GM19324 (cell line): ENCODE measurements around the gene NCLN.
A peak's percentile ranks its signal among the peaks of the same experiment; 100 is the strongest.
"Not testable (repeated sequence)": the region's sequence is repeated elsewhere in the genome, so short reads cannot be mapped to it uniquely, and the experiment has no call there.

Experiments used
- ATAC-seq: cut with Tn5 transposase; IDR thresholded peaks from one replicate; pipeline ENCODE4 v1.9.1; 2021; ENCODE audit warnings: mild to moderate bottlenecking, moderate library complexity; ENCODE audit not compliant: unreplicated experiment, low FRiP score

The NCLN gene

DNA sequence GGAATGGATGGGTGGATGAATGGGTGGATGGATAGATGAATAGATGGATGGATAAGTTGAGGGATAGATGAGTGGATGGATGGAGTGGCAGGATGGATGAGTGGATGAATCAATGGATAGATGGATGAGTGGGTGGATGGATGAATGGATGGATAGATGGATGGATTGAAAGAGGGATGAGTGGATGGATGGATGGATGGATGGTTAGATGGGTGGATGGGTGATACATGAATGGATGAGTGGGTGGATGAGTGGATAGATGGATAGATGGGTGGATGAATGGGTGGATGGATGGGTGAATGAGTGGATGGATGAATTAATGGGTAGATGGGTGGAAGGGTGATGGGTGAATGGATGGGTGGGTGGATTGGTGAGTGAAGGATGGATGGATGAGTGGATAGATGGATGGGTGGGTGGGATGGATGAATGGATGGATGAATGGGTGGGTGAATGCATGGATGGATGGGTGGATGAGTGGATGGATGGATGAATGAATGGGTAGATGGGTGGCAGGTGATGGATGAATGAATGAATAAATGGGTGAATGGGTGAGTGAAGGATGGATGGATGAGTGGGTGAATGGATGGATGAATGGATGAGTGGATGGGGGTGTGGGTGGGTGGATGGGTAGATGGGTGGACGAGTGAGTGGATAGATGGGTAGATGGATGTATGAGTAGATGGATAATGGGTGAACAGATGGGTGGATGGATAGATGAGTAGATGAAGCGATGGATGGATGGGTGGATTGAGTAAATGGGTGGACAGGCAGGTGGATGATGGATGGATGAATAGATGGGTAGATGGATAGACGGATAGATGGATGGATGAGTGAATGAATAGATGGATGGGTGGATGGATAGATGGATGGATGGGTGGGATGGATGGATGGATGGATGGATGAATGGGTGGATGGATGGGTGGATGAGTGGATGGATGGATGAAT, 32.2 kb upstream of the NCLN start:
- ATAC-seq, result no peak

DNA sequence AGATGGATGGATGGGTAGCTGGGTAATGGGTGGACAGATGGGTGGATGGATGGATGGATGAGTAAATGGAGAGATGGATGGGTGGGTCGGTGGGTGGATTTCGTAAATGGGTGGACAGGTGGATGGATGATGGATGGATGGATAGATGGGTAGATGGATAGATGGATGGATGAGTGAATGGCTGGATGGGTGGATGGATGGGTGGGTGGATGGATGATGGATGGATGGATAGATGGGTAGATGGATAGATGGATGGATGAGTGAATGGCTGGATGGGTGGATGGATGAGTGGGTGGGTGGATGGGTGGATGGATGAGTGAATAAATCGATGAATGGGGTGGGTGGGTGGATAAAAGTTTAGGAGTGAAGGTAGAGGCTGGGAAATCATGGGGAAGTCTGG, 31.3 kb upstream of the NCLN start:
- not testable (repeated sequence) for ATAC-seq

DNA sequence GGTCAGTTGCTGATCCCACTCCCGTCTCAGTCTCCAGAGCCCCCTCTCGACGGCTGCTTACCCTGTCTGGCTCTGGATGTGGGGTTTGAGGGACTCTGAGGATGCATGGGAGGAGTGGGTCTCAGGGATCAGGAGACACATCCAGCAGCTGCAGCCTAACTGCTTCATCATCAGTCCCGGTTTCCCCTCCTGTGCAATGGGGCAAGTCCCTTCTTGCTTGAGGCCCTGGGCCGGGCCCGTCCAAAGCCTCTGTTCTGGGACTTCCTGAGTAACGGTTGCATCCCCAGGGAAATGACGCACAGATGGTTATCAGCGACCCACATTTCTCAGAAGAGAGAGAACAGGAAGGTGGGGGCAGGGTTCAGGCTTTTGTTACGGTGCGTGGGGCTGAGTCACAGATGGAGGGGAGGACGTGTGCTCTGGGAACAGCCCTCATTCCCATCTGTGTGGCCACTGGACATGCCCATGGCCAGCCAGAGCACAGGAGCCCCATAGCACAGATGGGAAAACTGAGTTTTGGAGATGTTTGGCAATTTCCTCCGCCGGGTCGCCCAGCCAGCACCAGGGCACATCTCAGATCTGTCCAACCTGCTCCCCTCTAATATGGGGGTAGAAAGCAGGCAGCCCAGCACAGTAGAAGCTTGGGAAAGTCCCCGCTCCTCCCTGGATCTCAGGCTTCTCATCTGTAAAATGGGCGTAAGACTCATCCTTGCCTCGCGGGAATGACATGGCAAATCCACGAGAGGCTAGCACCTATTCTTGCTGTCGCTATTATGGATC, 30.6 kb upstream of the NCLN start:
- ATAC-seq, result no peak

DNA sequence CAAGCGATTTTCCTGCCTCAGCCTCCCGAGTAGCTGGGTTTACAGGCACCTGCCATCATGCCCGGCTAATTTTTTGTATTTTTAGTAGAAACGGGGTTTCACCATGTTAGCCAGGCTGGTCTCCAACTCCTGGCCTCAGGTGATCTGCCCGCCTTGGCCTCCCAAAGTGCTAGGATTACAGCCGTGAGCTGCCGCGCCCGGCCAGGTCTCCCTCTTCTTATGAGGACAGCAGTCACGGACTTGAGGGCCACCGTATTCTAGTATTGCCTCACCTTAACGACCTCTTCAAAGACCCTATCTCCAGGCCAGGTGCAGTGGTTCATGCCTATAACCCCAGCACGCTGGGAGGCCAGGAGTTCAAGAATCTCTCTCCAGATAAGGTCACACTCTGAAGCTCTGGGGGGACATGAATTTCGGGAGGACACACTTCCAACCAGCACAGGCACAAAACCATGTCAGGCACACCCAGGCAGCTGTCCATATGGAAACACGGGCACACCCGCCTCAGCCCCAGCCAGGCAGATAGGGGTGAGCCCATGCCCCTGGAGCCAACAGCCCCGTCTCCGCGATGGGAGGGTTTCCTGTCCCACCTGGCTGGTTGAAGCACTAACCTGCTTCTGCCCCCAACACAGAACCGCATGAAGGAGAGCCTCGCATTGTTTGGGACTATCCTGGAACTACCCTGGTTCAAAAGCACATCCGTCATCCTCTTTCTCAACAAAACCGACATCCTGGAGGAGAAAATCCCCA, 28.5 kb upstream of the NCLN start:
- ATAC-seq, result no peak

DNA sequence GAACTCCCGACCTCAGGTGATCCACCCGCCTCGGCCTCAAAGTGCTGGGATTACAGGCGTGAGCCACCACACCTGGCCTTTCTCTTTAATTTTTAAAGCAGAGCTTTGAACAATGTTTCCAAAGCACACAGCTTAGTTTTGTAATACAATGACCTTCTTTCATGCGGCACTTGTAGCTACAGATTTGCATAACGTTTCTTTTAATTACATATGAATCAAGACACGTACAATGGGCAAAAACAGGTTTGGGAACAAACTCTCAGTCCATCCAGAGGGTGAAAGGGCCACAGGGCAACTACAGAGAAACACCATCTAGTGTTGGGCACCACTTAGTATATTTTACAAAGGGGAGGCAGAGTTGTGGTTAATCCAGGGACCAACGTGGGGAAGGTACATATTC, 26.2 kb upstream of the NCLN start:
- no peak for ATAC-seq

DNA sequence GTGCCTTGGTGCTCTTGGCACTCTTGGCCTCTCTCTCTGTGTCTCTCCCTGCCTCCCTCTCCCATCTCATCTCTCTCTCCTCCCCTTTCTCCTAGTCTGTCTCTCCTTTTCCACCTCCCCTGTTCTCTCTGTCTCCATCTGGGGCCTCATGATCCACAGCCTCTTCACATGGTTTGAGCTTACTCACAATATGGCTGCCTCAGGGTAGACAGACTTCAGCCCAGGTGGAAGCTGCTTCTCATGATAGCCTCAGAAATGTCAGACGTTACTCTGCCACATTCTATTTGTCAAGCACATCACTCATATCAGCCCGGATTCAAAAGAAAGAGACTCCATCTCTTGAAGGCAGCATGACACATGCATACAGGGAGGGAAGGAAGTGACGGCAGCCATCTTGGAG, 25.5 kb upstream of the NCLN start:
- ATAC-seq, result no peak

DNA sequence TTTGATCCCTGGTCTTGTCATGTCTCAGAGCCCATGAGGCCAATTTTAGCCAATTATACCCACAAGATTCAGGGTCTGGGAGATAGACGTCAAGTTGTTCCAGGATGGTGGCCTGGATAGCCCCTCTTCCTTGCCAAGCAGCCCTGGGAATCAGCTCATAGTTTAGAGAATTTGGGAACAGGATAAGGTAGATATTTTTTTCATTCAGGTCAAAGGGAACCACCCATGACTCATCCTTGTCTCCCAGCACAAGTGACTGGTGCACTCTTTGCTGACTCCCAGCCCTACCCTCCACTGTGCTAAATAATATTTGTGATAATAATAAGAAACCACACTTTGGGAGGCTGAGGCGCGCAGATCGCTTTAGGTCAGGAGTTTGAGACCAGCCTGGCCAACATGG, 24.3 kb upstream of the NCLN start:
- ATAC-seq, result no peak

DNA sequence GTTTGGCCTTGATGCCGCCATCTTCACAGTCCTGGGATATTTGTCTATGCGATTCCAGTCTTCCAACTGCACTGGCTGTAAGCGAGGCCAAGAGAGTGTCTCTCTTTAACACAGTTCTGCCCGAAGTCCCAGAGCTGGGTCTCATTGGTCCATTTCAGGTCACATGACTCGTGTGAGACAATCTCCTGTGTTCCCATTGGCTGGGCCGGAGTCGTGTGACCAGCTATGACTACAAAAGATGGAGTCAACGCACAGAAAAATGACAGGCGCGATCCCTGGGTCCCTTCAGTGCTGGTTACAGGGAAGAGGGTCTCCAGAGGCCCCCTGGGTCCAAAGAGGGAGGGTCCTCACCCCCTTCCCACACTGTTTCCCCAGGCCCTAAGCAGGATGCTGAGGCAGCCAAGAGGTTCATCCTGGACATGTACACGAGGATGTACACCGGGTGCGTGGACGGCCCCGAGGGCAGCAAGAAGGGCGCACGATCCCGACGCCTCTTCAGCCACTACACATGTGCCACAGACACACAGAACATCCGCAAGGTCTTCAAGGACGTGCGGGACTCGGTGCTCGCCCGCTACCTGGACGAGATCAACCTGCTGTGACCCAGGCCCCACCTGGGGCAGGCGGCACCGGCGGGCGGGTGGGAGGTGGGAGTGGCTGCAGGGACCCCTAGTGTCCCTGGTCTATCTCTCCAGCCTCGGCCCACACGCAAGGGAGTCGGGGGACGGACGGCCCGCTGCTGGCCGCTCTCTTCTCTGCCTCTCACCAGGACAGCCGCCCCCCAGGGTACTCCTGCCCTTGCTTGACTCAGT, 23.1 kb upstream of the NCLN start:
- no peak for ATAC-seq

DNA sequence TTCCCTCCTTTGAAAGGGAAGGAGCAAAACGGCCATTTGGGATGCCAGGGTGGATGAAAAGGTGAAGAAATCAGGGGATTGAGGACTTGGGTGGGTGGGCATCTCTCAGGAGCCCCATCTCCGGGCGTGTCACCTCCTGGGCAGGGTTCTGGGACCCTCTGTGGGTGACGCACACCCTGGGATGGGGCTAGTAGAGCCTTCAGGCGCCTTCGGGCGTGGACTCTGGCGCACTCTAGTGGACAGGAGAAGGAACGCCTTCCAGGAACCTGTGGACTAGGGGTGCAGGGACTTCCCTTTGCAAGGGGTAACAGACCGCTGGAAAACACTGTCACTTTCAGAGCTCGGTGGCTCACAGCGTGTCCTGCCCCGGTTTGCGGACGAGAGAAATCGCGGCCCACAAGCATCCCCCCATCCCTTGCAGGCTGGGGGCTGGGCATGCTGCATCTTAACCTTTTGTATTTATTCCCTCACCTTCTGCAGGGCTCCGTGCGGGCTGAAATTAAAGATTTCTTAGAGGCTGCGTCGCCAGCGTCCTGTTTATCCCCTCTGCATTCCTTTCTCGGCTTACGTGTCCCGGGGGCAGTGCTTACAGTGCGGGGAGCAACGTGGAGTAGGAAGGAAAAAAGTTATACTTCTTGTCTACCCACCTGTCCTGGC, 22.4 kb upstream of the NCLN start:
- ATAC-seq, result no peak

DNA sequence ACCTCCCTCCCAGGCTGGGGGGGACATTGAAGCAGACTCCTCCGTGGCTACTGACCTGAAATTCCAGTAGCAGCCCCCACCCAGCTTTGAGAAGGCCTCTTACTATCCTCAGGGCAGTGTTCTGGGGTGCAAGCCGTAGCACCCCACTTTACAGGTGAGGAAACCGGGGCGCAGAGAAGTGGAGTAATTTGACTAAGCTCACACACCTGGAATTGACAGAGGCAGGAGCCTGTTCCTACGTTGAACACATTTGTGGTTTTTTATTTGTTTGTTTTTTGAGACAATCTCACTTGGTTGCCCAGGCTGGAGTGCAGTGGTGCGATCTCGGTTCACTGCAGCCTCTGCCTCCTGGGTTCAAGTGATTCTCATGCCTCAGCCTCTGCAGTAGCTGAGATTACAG, 21.8 kb upstream of the NCLN start:
- ATAC-seq, result no peak

DNA sequence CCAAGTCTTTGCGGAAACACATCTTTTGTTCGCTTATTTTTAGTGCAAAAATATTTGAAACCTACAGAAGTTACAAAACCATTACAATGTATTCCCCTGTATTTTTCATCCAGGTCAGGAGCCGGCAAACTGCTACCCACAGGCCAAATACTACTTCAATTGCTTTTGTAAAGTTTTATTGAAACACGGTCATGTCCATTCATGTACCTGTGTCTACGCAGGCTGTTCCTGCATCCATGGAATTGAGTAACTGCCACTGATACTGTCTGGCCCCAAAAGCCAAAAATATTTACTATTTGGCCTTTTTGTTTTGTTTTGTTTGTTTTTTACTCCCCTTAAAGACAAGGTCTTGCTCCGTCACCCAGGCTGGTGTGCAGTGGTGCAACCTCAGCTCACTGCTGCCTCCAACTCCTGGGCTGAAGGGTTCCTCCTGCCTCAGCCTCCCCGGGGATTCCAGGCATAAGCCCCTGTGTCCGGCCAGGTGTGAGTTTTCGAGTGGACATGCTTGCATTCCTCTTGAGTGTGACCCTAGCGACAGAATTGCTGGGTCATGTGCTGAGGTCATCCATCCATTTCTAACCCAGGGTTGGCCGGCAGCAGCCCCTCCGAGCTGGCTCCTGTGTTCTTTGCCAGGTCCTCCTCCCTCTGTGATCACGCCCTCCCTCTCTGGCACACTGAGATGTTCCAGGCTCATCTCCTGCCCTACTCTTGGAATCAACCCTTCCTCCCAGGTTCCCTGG, 18.0 kb upstream of the NCLN start:
- ATAC-seq, result no peak

DNA sequence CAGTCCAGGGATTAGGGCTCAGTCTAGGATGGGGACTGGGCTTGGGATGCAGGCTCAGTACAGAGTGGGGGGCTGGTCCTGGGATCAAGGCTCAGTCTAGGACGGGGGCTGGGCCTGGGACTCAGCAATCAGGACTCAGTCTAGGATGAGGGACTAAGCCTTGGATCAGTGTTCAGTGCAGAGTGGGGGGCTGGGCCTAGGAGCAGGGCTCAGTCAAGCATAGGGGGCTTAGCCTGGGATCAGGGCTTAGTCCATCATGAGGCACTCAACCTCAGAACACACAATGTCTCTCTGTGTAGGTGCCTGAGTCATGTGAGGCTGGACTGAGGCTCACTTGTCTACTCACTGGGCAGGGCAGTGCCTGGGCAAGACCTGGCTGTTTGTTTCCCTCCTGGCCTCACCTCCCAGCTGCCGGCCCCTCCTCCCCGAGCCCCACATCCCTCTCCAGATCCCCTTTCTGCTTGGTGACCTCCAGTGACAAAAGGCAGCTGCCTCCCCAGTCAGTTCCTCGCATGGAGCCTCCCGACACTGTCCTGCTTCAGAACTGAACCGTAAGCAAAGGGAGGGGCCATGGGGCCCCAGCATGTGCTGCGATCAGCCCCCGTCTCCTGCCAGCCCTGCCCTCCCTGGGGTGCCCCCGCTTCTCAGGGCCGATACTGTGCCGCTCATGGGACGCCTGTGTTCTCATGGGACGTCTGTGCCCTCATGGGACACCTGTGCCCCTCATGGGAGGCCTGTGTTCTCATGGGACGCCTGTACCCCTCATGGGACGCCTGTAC, 13.6 kb upstream of the NCLN start:
- no peak for ATAC-seq

DNA sequence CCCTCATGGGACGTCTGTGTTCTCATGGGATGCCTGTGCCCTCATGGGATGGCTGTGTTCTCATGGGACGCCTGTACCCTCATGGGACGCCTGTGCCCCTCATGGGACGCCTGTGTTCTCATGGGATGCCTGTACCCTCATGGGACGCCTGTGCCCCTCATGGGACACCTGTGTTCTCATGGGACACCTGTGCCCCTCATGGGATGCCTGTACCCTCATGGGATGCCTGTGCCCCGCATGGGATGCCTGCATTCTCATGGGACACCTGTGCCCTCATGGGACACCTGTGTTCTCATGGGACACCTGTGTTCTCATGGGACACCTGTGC, 13.1 kb upstream of the NCLN start:
- ATAC-seq, result not testable (repeated sequence)

DNA sequence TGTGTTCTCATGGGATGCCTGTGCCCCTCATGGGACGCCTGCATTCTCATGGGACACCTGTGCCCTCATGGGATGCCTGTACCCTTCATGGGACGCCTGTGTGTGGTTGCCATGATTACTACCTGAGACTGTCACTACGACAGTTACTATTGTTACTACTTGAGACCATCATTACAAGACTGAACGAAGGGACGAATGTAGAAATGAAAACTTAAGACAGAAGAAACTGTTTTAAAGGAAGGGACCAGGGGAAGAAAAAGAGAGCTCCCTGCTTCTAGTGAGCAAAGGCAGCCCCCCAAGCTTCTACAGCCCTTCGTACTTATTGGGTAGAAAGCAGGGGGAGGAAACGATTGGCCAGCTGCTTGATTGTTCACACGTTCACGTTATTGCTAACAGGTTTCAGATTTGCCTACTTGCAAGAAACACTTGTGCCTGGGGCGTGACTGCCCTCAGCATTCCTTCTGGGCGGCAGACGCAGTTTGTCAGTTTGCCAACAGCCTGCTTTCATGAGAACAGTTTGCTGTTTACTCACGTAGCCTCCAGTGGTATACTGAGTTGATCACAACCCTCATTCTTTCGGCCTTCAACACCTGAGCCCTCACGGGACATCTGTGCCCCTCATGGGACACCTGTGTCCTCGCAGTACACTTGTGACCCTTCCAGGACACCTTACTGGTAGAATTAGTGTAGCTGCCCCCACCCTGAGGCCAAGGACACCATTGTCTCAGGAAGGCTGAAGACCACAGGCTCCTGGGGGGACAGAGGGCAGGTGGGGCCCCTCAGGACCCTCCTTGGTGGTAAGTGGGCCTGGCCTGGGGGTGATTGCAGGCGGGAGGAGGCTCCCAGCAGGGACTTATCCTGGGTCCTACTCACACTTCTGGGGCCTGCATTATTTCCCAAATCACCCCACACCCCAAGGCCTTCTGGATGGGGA, 9.7 kb upstream of the NCLN start:
- ATAC-seq, result no peak

DNA sequence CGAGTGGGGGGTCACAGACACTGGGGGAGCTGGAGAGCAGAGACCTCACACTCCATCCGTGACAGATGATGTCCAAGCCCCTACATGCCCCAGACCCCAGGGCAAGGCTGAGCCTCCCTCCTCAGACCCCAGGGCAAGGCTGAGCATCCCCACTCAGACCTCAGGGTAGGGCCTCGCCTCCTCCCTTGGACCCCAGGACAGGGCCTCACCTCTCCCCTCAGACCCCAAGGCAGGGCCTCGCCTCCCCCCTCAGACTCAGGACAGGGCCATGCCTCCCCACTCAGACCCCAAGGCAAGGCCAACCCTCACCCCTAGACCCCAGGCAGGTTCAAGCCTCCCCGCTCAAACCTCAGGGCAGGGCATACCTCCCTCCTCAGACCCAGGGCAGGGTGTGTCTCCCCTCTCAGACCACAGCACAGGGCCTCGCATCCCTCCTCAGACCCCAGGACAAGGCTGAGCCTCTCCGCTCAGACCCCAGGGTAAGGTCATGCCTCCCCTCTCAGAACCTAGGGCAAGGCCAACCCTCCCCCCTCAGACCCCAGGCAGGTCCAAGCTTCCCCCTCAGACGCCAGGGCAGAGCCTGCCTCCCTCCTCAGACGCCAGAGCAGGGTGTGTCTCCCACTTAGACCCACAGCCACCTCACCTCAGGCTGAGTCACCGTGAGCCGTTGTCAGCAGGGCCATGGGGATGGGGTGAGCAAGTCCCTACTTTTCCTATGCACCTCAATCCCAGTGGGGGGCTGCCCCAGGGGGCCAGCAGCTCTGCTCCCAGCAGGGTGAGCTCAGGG, 8.8 kb upstream of the NCLN start:
- no peak for ATAC-seq

DNA sequence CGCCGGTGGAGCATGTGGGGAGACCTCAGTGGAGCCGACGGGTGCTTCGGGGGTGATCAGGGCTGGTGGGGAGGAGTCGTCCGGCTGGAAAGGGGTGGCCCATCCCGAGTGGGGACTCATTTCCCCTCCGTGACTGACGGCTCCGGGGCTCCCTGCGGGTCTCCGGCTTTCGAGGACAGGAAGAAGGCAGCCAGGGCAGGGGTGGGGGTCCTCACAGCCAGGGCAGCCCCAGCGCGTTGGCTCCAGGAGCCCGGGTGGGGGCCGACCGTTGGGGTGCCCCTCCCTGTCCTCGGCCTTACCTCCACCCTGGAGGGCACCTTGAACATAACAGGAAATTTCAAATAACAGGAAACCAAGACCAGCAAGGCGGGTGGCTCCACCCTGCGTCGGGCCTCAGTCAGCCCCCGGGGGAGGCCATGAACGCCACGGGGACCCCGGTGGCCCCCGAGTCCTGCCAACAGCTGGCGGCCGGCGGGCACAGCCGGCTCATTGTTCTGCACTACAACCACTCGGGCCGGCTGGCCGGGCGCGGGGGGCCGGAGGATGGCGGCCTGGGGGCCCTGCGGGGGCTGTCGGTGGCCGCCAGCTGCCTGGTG, 7.3 kb upstream of the NCLN start, which contains the start of gene S1PR4:
Gene S1PR4, plus strand, starts transcription at position 393 of the 596 bp plus-strand sequence. Its CDS starts 24 bp downstream, at position 417.
- ATAC-seq, result peak; percentile 43
